WERI-Rb-1 (cell line): ENCODE data around the gene CYP4A22.
"Not testable (repeated sequence)": the region's sequence is repeated elsewhere in the genome, so short reads cannot be mapped to it uniquely, and the experiment has no call there.

Experiments
- DNase-seq: peaks from one replicate; pipeline ENCODE4 v3.0.0-alpha.2; 2020
- H3K27ac ChIP-seq: fragments of 250-450 bp; sonication (Bioruptor Pico); 2 replicates; pipeline ENCODE4 v1.5.1; 2020; ENCODE audit warnings: mild to moderate bottlenecking, moderate library complexity
- H3K27me3 ChIP-seq: fragments of 250-450 bp; sonication (Bioruptor Pico); 2 replicates; pipeline ENCODE4 v1.5.1; 2021; ENCODE audit warnings: mild to moderate bottlenecking, low read depth, moderate library complexity; ENCODE audit not compliant: insufficient read depth, severe bottlenecking
- H3K36me3 ChIP-seq: fragments of 250-450 bp; sonication (Bioruptor Pico); 2 replicates; pipeline ENCODE4 v1.5.1; 2020; ENCODE audit warnings: mild to moderate bottlenecking, moderate library complexity
- H3K4me3 ChIP-seq: 2 replicates; pipeline ENCODE4 v1.5.1; 2011; ENCODE audit warnings: low read depth, mild to moderate bottlenecking, control low read depth, low read length
- H3K9me3 ChIP-seq: fragments of 250-450 bp; sonication (Bioruptor Pico); 2 replicates; pipeline ENCODE4 v1.5.1; 2021; ENCODE audit warnings: mild to moderate bottlenecking, moderate library complexity; ENCODE audit not compliant: severe bottlenecking
- CTCF ChIP-seq: IDR thresholded peaks from 2 replicates; pipeline ENCODE4 v1.5.1; 2011; ENCODE audit warnings: low read depth, mild to moderate bottlenecking, control low read depth, inconsistent platforms, low read length

CYP4A22 gene

GRCh38 chr1:47137198-47137597, at the start of gene CYP4A22:
Gene CYP4A22, plus strand, starts transcription at chr1:47137441. Its CDS starts 45 bp downstream, at chr1:47137486.
- Histone ChIP-seq H3K27me3 (no peaks in the 10 kb centered on the region), H3K9me3 (no peaks in the 10 kb centered on the region), H3K27ac (no peak within 1 kb of the TSS), H3K4me3 (no peak within 1 kb of the TSS), H3K36me3 (no peaks in the 10 kb centered on the region)
- no peak for TF ChIP-seq CTCF
- no peak for DNase-seq

- not testable (repeated sequence) for H3K9me3 ChIP-seq, H3K4me3 ChIP-seq, H3K36me3 ChIP-seq, H3K27me3 ChIP-seq, H3K27ac ChIP-seq
- TF ChIP-seq CTCF, result peak; percentile 24; the same call in 1 of the 2 replicates
- DNase-seq, result peak; percentile 39
These were observed 47.9 kb upstream of the CYP4A22 start for GRCh38 chr1:47089356-47089755.

GRCh38 chr1:47091476-47091875, 45.8 kb upstream of the CYP4A22 start:
- not testable (repeated sequence) for H3K27me3 ChIP-seq, DNase-seq, H3K9me3 ChIP-seq, H3K4me3 ChIP-seq, H3K36me3 ChIP-seq, H3K27ac ChIP-seq

GRCh38 chr1:47104816-47105215, 32.4 kb upstream of the CYP4A22 start:
- Histone ChIP-seq H3K36me3 (no peaks in the 10 kb centered on the region), H3K9me3 (peaks cover 9% of the 10 kb centered on the region), H3K27ac (no peak overlapping the region), H3K27me3 (no peaks in the 10 kb centered on the region), H3K4me3 (no peak overlapping the region)
- TF ChIP-seq CTCF, result no peak
- DNase-seq, result no peak

- no peak for DNase-seq
- Histone ChIP-seq H3K9me3 (peaks cover 9% of the 10 kb centered on the region), H3K27me3 (no peaks in the 10 kb centered on the region), H3K36me3 (no peaks in the 10 kb centered on the region), H3K4me3 (no peak overlapping the region), H3K27ac (no peak overlapping the region)
- no peak for TF ChIP-seq CTCF
These were observed 30.4 kb upstream of the CYP4A22 start for GRCh38 chr1:47106792-47107191.

- H3K27ac ChIP-seq, H3K9me3 ChIP-seq, DNase-seq, H3K27me3 ChIP-seq, H3K4me3 ChIP-seq, H3K36me3 ChIP-seq: not testable (repeated sequence)
These were observed 29.2 kb upstream of the CYP4A22 start for GRCh38 chr1:47107851-47108574.

- H3K36me3 ChIP-seq, result not testable (repeated sequence)
These were observed 27.8 kb upstream of the CYP4A22 start for GRCh38 chr1:47109482-47109881.

More at GRCh38 chr1:47109482-47109881, 27.8 kb upstream of the CYP4A22 start:
- not testable (repeated sequence) for H3K4me3 ChIP-seq, H3K9me3 ChIP-seq, DNase-seq, H3K27me3 ChIP-seq, H3K27ac ChIP-seq
